ENCODE results near the gene IRAG1.

IRAG1 gene

GRCh38 chr11:10666556-10667520 is 26.7 kb downstream of the IRAG1 start:
- FAIRE-seq, result no peak

GRCh38 chr11:10664496-10664895 is 29.1 kb downstream of the IRAG1 start:
- FAIRE-seq, result no peak

GRCh38 chr11:10663990-10664389 is 29.6 kb downstream of the IRAG1 start:
- FAIRE-seq, result no peak

GRCh38 chr11:10663365-10663764 is 30.2 kb downstream of the IRAG1 start:
- FAIRE-seq, result no peak

GRCh38 chr11:10660323-10660722 is 33.2 kb downstream of the IRAG1 start:
- no peak for FAIRE-seq

GRCh38 chr11:10659339-10660216 is 34.0 kb downstream of the IRAG1 start:
- FAIRE-seq, result no peak

- FAIRE-seq, result no peak
Measured at GRCh38 chr11:10658621-10659338, 34.8 kb downstream of the IRAG1 start.

GRCh38 chr11:10657308-10658271 is 36.0 kb downstream of the IRAG1 start:
- FAIRE-seq, result no peak

- FAIRE-seq, result no peak
Measured at GRCh38 chr11:10655943-10656576, 37.5 kb downstream of the IRAG1 start.

GRCh38 chr11:10655227-10655626 is 38.3 kb downstream of the IRAG1 start:
- FAIRE-seq, result no peak

- FAIRE-seq, result no peak
Measured at GRCh38 chr11:10654811-10655150, 38.8 kb downstream of the IRAG1 start.

GRCh38 chr11:10653946-10654810 is 39.4 kb downstream of the IRAG1 start:
- no peak for FAIRE-seq

- FAIRE-seq, result no peak
Measured at GRCh38 chr11:10653261-10653660, 40.3 kb downstream of the IRAG1 start.

GRCh38 chr11:10651656-10652361 is 41.7 kb downstream of the IRAG1 start:
- FAIRE-seq, result no peak

- no peak for FAIRE-seq
Measured at GRCh38 chr11:10650630-10651029, 42.9 kb downstream of the IRAG1 start.

- FAIRE-seq, result no peak
Measured at GRCh38 chr11:10650166-10650565, 43.4 kb downstream of the IRAG1 start.

- FAIRE-seq, result no peak
Measured at GRCh38 chr11:10648871-10649270, 44.7 kb downstream of the IRAG1 start.

- no peak for FAIRE-seq
Measured at GRCh38 chr11:10646681-10647355, 46.7 kb downstream of the IRAG1 start.

- FAIRE-seq, result no peak
Measured at GRCh38 chr11:10646005-10646404, 47.5 kb downstream of the IRAG1 start.
